Bronchial epithelial cell (primary cell): ENCODE results near the gene RAX. TPM values are rescaled to one million over a fixed set of nuclear protein-coding genes. Genes with fewer than 3 reads are reported as not detected.

Experiments
- DNase-seq: peaks from one replicate; pipeline ENCODE4 v3.0.0-alpha.2; 2010; ENCODE audit warnings: low read depth
- FAIRE-seq: peaks from 2 replicates; lab custom pipeline; 2011; peaks lifted over from hg19 to GRCh38; lab: Jason Lieb, UNC
- H3K27me3 ChIP-seq: 2 replicates; pipeline ENCODE4 v1.5.1; 2011; ENCODE audit warnings: low read length; ENCODE audit not compliant: control insufficient read depth, insufficient read depth
- H3K36me3 ChIP-seq: 2 replicates; pipeline ENCODE4 v1.5.1; 2011; ENCODE audit warnings: low read length; ENCODE audit not compliant: control insufficient read depth, insufficient read depth
- H3K4me3 ChIP-seq: 2 replicates; pipeline ENCODE4 v1.5.1; 2011; ENCODE audit warnings: mild to moderate bottlenecking, low read depth, low read length, control low read depth
- CTCF ChIP-seq: IDR thresholded peaks from 2 replicates; pipeline ENCODE4 v1.5.1; 2011; ENCODE audit warnings: mild to moderate bottlenecking, moderate library complexity, low read length, control low read depth, inconsistent platforms; ENCODE audit not compliant: insufficient read depth, severe bottlenecking
- total RNA-seq: library from RNA; depleted of rRNA; stranded (reverse); fragments of >200 nt; gene quantifications from 2 replicates; pipeline ENCODE4 v1.2.1, GENCODE V29; 2014

Gene RAX
- total RNA-seq, 1 donor from 2014 or later, result not detected

GRCh38 chr18:59218018-59218417, 55.2 kb downstream of the RAX start:
- Histone ChIP-seq H3K27me3 (peaks cover 29% of the 10 kb centered on the region), H3K36me3 (no peaks in the 10 kb centered on the region), H3K4me3 (no peak overlapping the region)
- no peak for DNase-seq
- no peak for TF ChIP-seq CTCF
- no peak for FAIRE-seq

Other genes with a start within 250 kb of the RAX start
- gene SEC11C, start 133.6 kb downstream of the RAX start, total RNA-seq, result 48.7 and 61.8 TPM in 2 replicates
- gene GRP, start 53.3 kb downstream of the RAX start, total RNA-seq, result not detected in 2 replicates
- gene CPLX4, start 45.2 kb upstream of the RAX start, total RNA-seq, result not detected in 2 replicates
- 127 and 157 TPM in 2 replicates for gene LMAN1, start 85.8 kb upstream of the RAX start, total RNA-seq